K562 treated with DMSO at 1 percent for 12 hours (cell line): ENCODE data around the gene MESP2. TPM values are rescaled to one million over a fixed set of nuclear protein-coding genes. Genes with fewer than 3 reads are reported as not detected.

ENCODE experiments used
- total RNA-seq: library from RNA; unstranded; fragments of 300-600 nt; gene quantifications from 2 replicates; pipeline ENCODE4 v1.2.3, GENCODE V29; 2022; ENCODE audit not compliant: insufficient read depth

Gene MESP2
- not detected in 2 replicates for total RNA-seq

GRCh38 chr15:89776274-89777072 is at the start of gene MESP2:
Gene MESP2 (plus strand): TSS chr15:89776332. CDS start chr15:89776358, 26 bp downstream.

GRCh38 chr15:89750560-89751542 is 25.3 kb upstream of the MESP2 start, which contains the start of gene MESP1:
Gene MESP1 (minus strand): TSS chr15:89751249. CDS start chr15:89751231, 18 bp downstream.

Other genes starting within 250 kb of the MESP2 start
- gene TICRR, start 200.9 kb upstream of the MESP2 start, total RNA-seq, result 6.4 and 15.1 TPM in 2 replicates
- gene KIF7, start 120.9 kb upstream of the MESP2 start, total RNA-seq, result 1.2 and 1.6 TPM in 2 replicates
- gene PLIN1, start 97.0 kb upstream of the MESP2 start, total RNA-seq, result not detected in 2 replicates
- not detected in 2 replicates for gene PEX11A, start 85.6 kb upstream of the MESP2 start, total RNA-seq
- gene WDR93, start 85.5 kb upstream of the MESP2 start, total RNA-seq, result not detected in 2 replicates
- 0.34 and 0.43 TPM in 2 replicates for gene MESP1, start 25.1 kb upstream of the MESP2 start, total RNA-seq
- 0.42 and 4.7 TPM in 2 replicates for gene ANPEP, start 38.5 kb downstream of the MESP2 start, total RNA-seq
- 14.5 and 42.3 TPM in 2 replicates for gene AP3S2, start 117.7 kb downstream of the MESP2 start, total RNA-seq
- gene ARPIN, start 136.6 kb downstream of the MESP2 start, total RNA-seq, result not detected in 2 replicates
- 5.2 and 16.1 TPM in 2 replicates for gene ZNF710, start 225.0 kb downstream of the MESP2 start, total RNA-seq